ENCODE results near the gene ITPA.
A peak's percentile ranks its signal among the peaks of the same experiment; 100 is the strongest.

The ITPA gene

DNA sequence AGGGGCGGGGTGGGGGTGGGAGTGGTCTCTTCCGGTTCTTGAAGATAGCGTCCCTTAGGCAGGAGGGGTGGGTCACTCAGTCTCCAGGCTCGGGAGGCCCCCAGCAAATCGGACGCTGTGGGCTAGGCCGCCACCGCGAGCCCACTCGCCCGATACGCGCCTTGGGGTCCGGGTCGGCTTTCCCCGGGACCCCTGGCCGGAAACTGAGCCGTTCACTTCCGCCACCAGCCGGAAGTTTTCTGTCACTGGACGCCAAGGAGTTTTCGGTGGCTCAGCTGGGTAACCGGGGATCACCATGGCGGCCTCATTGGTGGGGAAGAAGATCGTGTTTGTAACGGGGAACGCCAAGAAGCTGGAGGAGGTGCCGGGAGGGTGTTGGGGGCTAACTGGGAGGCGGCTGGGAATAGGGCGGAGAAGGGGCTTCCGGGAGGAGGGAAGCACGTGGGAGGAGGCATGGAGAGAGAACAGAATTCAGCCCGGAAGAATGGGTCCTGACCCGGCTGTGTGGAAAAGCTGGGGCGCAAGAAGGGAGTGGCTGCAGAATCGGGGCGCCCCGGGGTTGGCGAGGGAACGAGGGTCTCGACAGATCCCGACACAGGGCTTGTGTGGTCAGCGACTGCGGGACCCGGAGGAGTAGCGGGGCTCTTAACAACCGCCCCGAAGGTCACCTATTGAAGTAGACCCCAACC lies at the start of gene ITPA:
ITPA (plus strand) TSS at position 242 of the 689 bp plus-strand sequence; CDS start at position 296, 54 bp downstream.
- no peak for DNase-seq (ENCODE audit: low read depth, low spot score)
- peak within 1 kb of the TSS; percentile 75 for H3K27ac ChIP-seq

DNA sequence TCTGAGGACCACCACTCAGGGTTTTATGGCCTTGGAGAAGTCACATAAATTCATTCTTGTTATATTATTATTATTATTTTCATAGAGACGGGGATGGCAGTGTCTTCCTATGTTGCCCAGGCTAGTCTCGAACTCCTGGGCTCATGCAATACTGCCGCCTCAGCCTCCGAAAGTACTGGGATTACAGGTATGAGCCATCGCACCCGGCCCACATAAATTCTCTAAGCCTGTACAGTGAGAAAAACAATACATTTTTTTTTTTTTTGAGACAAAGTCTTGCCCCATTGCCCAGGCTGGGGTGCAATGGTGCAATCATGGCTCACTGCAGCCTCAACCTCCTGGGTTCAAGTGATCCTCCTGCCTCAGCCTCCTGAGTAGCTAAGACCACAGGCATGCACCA lies 48.9 kb upstream of the ITPA start:
- DNase-seq (ENCODE audit: low read depth, low spot score) = no peak
- no peak overlapping the region for H3K27ac ChIP-seq

DNA sequence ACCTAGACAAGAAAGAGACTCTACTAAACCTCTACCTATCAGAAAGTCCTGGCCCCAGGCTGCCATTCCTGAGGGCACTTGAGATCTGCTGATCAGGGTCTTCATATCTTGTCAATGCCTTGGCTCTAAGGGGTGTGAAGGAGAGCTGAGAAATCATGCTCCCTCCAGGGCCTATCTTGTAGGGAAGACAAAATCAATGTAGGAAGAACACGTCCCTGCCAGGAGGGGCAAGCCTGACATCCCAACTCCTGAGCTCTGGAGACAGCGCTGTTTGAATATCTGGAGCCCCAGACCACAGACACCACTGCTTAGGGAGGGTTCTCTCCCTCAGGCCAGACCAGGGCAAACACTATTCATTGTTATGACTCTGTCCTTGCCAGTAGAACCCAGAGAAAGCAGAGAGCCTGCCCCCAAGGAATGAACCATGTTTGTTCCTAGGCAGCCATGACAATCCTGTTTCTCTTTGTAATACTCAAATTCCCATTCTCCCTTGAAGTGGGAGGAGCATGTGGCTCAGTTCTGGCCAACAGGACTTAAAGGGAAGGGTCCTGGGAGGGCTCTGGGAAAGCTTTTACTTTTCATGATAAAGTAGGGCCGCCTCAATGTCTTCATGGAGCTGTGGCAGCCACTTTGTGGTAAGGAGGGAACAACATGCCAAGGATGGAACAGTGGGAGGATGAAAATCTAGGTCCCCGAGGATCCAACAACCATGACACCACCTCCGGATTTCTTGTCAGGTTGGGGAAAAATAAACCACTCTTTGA lies 47.8 kb upstream of the ITPA start:
- H3K27ac ChIP-seq = no peak overlapping the region
- DNase-seq (ENCODE audit: low read depth, low spot score) = no peak

DNA sequence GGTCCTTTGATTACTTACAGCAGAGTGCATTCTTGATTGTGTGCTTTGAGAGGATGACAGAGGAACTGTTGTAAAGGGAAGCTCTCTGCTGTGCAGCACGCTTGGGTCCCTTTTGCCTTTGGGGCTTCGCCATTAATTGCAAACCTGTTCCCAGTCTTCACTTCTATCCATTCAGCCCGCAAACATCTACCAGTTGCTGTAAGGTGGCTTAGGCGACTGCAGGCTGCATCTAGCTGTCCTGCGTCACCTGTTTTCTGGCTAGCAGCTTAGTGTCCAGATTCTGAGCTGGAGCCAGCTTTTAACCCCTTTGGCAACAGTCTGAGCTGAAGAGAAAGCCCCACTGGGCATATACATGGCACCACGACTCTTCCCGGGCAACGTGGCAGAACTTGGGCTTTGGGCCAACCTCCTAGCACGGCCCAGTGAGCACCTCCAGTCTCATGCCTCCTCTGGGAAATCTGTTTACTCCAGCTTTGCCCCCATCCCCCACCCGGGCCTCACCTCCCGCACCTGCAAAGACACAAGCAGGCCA lies 47.2 kb upstream of the ITPA start:
- no peak for DNase-seq (ENCODE audit: low read depth, low spot score)
- H3K27ac ChIP-seq = no peak overlapping the region

DNA sequence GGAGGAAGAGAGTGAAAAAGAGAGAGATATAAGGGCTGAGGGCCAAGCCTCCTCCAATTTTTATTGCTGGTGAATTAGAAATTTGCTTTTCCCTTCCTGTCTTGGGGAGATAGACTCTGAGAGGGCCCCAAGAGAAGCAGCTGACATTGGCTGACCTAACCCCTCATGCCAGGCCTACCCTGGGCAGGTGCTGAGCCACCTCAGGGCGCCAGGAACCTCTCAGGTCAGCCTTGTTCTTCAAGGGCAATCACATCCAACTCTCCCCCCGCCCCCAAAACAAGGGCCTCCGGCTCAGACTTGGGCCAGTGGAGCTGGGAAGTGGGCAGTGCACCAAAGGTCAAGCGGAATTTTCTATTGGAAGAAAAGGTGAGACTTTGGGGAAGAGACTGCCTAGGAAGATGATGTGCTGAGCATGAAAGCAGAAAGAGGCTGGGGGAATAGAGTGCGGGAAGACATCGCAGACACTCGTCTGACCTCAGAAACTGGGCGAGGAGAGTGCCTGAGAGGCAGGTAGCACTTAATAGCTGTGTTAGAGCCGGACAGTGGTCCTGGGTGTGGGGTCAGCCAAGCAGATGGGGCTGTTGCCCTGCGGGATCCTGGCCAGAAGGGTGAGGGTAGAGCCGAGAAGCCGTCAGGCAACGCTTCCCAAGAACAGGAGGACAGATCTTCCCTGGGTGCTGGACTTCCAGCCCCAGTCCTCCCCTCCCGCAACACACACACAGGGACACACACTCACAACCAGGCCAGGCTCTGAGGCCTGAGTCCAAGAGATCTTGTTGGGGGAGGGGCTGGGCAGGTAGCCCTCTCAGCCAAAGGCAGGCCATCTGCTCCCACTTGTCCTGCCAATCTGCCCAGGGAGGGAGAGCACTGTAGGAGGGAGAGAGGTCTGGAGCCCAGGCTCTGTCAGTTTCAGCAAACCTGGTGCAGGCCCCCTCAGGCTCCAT lies 45.9 kb upstream of the ITPA start:
- no peak for DNase-seq (ENCODE audit: low read depth, low spot score)
- H3K27ac ChIP-seq = no peak overlapping the region

DNA sequence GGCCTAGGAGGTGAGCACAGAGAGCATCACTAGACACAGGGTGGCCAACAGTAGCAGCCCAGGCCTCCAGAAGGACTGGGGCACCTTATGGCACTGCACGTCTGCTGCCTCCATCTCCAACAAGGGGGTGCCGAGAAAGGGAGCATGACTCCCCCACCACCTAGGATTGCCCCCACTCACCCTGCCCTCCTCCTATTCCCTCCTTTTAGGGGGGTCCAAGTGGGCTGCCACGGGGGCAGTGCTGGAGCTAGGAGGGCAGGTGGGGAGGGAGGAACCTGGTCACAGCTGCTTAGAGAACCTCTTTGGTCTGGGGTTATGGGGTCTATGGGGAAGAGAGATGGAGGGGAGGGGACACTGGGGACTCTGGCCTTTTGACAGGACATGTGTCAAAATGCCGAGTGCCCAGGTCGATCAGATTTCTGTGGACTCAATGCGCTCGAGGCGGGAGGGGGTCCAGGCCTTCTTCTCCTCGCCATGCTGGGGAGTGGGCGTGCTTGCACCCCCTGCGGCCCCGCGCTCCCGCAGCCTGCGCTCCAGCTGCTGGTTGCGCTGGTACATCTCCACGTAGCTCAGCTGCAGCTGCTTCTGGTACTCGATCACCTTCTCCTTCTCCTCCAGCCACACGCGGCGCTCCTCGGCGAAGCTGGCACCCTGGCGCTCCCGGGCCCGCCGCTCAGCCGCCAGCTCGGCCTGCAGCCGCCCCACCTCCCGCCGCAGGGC lies 45.1 kb upstream of the ITPA start:
- H3K27ac ChIP-seq = no peak overlapping the region
- no peak for DNase-seq (ENCODE audit: low read depth, low spot score)

DNA sequence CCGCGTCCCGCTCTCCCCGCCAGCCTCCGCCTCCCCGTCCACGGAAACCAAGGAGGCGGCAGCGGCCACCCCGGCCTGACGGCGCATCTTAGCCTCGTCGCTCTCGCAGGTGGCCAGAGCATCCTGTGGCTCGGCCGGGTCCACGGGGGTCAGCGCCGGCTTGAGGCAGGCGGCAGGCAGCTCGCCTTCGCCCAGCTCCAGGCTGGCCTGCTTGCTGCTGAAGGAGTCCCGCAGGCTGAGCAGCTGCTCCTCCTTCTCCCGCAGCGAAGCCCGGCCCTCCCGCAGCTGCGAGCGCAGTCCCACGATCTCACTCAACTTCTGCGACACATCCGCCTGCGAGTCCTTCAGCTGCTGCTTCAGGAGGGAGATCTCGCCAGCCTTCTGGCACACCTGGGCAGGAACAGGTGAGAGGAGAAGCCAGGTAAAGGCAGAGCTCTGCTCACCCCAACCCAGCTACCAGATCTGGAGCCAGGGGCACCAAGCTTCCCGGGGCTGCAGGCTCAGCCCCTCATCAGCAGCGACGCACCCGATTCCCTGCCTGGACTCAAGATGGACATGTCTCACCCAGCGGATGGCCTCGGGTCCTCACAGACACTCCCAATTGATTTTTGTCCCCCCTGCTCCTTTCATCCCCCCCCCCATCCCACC lies 44.4 kb upstream of the ITPA start:
- H3K27ac ChIP-seq = no peak overlapping the region
- DNase-seq (ENCODE audit: low read depth, low spot score) = no peak

DNA sequence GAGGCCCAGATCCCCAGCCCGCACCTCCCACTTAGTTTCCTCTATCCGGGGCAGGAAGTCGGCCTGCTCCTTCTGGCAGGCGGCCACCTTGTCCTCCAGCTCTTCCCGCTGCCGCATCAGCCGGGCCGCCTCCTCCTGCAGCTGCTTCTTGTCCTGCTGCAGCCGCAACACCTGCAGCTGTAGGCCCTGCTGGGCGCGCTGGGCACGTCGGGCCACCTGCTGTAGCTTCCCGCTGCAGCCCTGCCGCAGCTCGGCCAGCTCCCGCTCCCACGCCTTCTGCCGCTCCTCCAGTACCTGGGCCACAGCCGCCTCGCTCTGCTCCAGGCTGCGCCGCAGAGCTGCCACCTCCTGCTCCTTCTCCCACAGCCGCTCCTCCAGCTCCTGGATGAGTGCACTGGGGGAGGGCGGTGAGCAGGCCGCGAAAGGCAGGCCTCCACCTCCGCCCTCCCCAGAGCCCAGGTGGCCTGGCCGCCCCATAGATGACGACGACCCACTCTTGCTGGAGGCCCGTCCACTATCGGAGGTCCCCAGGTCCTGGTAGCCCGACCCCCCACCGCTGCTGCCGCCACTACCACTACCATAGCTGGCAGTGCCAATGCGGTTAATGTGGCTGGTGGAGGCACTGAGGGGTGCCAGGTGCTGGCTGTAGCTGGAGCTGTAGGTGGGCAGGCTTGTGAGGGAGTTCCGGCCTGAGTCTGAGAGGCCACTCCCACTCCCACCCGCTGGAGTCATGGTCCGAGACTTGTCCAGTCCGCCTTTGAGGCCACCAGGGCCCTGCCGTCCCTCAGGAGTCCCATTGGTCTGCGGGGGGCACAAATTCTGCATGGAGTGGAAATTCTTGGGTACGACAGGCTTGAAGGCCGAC lies 43.6 kb upstream of the ITPA start:
- no peak overlapping the region for H3K27ac ChIP-seq
- no peak for DNase-seq (ENCODE audit: low read depth, low spot score)

DNA sequence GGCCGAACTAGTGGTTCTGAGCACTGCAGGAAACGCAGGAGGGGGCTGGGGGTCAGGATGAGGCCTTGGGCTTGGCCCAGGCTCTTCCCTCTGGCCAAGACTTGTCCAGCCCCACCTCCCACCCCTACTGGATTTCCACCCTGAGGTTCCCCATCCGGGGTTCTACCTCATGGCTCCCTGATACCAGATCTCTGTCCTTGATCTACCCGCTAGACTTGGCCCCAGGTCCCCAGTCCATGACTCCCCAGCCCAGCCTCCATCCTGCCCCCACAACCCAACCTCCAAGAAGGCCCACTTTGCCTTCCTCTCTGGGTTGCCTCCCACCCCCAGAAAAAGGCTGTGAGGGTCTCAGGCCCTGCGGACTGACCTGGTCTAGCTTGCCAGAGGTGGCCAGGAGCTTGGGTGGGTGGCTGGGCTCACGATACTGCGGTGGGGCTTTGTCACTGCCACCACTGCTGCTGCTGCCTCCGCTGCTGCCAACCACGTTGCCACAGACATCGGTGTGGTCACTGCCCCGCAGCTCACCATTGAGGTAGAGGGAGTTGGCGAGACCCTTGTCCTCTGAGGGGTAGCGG lies 42.9 kb upstream of the ITPA start:
- H3K27ac ChIP-seq = no peak overlapping the region
- DNase-seq (ENCODE audit: low read depth, low spot score) = no peak

DNA sequence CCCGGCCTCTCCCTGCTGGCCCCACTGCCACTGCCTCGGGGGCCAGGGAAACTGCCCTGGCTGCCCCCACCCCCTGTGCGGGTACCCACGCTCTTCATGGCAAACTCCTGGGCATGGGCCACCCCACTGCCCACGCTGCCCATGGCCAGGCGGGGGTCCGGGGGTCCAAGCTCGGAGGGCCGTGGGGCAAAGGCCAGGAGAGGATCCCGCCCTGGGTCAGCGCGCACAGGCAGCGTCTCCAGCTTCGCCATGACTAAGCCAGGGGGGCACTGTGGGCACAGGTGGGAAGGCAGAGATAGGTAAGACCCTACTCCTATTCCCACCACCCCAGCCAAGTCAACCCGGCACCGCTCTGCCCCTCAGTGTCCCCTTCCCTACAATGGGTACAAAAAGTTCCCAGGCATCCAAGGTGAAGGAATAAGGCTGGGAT lies 42.4 kb upstream of the ITPA start:
- no peak overlapping the region for H3K27ac ChIP-seq
- no peak for DNase-seq (ENCODE audit: low read depth, low spot score)

DNA sequence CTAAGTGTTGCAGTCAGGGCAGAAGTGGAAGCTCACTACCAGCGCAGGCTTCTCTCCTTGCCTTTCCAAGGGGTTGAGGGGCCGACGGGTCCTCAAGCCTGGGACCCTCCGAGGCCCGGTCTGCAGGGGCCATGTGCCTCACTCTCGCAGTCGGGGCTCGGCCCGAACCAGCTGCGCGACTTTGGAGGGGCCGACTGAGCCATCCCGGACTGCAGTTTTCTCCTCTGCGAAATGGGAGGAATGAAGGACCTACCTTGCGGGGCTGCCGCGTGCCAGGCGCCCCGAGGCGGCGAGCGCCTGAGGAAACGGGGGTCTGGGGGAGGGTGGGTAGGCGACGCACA lies 41.6 kb upstream of the ITPA start:
- H3K27ac ChIP-seq = no peak overlapping the region
- DNase-seq (ENCODE audit: low read depth, low spot score) = no peak

DNA sequence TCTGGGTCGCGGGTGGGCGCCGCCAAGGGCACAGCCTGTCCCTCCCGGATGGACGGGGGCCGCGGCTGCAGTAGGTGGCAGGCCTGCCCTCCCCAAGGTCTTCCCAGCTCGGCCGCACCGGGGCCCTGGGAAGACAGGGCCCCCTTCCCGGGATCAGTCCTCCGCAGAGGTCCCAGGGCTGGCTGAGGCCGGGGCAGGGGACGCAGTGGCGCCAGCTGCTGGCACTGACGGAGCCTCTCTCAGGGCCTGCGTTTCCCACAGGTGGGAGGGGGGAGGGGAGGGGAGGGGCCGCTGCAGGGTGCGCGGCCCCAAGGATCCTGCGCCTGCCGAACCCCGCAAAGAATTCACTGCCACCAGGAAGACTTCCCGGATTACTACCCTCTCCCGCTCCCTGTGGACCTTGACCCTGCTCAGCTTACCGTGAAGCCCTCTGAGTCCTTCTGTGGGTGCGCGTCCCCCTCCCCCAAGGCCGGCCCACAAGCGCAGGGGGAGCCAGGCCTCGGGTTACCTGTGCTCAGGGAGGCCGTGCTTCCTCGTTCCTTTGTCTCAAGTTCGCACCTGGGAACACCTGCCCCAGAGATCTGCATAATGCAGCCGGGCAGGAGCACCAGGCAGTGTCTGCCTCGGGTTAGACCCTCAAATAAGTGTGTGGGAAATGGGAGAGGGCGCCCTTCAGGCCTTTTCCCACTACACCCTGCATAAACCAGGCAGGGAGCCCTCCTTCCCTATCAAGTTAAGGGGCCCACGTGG lies 41.0 kb upstream of the ITPA start:
- DNase-seq (ENCODE audit: low read depth, low spot score) = no peak

DNA sequence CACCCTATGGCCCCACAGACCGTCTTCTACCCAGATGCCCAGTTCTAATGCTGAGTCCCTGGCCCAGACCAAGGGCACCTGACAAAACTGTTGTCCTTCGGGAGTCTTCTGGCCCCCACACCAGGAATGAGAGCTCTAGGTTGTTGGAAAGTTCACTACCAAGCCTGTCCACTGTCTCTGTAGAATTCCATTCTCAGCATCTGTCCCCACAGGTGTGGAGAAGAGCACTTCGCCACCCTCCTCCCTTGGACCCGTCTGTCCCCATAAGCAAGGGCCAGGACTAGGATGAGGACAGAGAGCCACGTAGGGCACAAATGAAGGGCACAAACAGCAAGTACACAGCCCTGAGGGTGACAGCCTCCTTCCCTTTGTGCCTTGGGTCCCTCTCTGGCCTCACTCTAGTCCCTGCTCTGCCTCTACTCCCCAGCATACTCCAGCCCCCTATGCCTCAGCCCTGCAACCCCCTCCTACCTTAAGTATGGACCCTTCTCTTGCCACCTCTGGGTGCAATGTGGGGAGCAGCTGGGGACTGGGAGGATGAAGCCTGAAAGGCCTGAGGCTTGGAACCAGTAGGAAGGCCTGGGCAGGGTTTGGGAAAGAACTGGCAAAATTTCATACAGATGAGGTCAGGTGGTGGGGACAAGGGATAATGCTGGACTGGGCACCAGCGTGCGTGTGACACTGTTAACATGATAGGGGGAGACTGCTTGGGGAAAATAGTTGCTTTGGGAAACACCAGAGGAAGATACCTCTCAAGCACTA lies 40.3 kb upstream of the ITPA start:
- no peak for DNase-seq (ENCODE audit: low read depth, low spot score)
- no peak overlapping the region for H3K27ac ChIP-seq

More for the DNA sequence above, 41.0 kb upstream of the ITPA start:
- H3K27ac ChIP-seq = no peak overlapping the region

DNA sequence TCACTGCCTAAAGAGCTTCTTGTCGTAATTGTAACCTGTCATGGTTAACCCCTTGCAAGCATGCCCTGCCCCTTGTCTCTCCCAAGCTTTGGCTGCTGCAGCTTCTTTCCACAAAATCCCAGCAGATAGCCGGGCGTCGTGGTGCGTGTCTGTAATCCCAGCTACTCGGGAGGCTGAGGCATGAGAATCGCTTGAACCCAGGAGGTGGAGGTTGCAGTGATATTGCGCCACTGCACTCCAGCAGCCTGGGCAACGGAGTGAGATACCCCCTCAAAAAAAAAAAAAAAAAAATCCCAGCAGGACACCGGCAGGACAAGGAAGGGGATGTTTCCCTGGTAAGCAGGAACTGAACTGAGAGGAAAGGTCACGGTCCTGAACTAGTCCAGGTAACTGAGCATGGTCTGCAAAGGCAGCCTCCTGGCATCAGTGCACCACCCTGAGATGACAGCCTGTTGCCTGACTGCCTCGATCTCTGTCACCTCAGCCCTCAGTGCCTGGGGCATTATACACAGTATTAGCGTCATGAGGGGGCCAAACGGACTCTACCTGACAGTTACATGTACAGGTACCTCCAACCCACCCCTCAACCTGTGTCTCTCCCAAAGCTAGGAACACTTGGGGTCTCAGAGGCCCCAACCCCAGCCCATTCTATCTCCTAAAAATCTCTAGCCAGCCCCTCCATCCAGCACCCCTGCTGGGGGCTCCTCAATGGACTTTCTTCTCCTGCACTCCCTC lies 37.7 kb upstream of the ITPA start:
- no peak for DNase-seq (ENCODE audit: low read depth, low spot score)
- no peak overlapping the region for H3K27ac ChIP-seq

DNA sequence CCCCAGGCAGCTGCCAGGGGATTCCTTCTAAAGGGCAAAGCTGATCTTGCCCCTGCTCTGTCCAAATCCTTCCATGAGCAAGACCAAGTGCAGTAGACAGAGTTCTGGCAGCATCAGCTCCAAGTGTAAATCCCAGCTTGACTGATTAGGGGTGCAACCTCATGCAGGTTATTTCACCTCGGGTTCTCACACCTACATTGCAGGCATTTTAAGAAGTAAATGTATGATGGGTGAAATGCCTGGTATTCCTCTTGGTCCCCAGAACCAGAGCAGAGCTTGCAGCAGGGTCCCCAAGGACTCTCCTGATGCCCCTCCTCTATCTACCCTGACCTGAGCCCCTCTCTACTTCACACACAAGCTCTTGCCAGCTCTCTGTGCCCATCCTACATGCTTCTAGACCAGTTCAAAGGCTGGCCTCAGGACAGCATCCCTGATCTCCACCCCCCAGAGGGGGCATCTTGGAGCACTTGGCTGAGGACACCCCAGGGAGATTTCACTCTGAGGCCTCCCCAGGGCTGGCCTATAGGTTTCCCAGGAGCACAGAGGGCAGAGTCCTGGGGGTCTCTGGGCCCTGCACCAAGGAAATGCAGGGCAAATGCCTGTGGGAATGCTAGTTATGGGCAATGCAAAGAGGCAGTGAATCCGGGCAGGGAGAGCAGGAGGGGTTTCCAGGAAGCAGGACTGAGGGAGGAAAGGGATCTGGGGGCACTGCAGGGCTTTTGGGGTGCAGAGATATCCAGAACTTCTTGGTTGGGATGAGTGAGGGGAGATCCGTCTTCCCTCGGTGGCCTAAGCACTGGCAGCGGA lies 37.0 kb upstream of the ITPA start:
- DNase-seq (ENCODE audit: low read depth, low spot score) = no peak
- no peak overlapping the region for H3K27ac ChIP-seq

Measured in epithelial cell of prostate (primary cell).